SH-SY5Y (cell line): Measurements from ENCODE around the gene ZNF316.

ENCODE experiments used
- GATA2 ChIP-seq: IDR thresholded peaks from 2 replicates; pipeline ENCODE4 v1.6.1; 2011; ENCODE audit warnings: mild to moderate bottlenecking, low read depth, low read length
- GATA3 ChIP-seq: IDR thresholded peaks from 2 replicates; pipeline ENCODE4 v1.6.1; 2011; ENCODE audit warnings: low read depth, mild to moderate bottlenecking, low read length, moderate library complexity

DNA sequence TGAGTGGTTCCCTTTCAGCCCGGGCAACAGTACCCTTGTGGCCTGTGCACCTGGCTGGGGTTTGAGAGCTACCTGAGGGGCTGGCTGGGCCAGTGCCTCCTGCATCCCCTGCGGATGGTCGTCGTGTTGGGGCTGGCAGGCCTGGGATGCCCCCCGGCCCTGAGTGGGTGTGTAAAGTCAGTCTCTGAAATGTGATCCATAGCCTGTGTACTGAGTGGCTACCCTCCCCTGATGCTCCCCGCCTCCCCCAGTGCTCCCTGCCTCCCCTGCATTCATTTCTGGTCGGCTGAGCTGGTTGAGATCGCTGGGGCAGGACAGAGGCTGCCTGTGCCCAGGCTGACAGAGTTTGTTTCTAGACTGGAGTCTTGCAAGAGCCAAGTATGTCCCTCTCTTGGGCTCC lies 9.3 kb downstream of the ZNF316 start:
- TF ChIP-seq GATA3 (no peak), GATA2 (no peak)
